Measurements from ENCODE around the gene MRPS18A. TPM values are rescaled to one million over a fixed set of nuclear protein-coding genes. Genes with fewer than 3 reads are reported as not detected.

The MRPS18A gene
- total and polyA plus RNA-seq, 2 experiments from 2014 or later, result 58.6 to 62.7 TPM

DNA sequence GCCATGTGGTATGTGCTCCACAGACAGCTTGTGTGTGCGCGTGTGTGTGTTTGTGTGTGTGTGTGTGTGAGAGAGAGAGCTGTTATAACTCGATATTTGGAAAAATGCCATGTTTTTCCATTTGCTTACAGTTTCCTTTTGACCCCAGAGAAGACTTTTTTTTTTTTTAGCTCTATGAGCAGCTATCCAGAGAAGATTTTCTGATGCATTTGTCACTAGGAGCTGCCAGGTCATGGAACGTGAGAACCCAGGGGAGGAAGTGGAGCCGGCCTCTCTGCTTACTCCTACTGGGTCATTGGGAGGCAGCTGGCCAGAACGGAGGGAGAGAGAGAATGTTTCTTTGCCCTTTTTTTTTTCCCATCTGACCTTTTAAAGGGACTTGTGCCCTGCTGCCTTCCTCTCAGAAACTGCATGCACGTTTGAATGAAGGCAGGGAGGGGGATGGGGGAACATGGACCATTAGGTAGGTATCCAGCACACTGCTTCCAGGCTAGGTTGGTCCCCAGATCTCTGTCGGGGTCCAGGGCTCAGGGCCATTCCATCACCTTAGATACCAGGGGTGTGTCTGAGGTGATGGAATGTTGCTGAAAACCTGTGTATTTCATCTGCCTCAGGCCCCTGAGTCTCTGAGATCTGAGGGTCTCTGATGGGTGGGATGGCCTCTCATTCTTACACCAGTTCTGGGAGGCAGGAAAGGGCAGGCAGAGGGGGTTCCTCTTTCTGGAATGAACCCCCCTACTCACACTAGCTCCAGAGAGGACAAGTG is 11.2 kb upstream of the MRPS18A start (continued):
- TF ChIP-seq, protein P1, sequence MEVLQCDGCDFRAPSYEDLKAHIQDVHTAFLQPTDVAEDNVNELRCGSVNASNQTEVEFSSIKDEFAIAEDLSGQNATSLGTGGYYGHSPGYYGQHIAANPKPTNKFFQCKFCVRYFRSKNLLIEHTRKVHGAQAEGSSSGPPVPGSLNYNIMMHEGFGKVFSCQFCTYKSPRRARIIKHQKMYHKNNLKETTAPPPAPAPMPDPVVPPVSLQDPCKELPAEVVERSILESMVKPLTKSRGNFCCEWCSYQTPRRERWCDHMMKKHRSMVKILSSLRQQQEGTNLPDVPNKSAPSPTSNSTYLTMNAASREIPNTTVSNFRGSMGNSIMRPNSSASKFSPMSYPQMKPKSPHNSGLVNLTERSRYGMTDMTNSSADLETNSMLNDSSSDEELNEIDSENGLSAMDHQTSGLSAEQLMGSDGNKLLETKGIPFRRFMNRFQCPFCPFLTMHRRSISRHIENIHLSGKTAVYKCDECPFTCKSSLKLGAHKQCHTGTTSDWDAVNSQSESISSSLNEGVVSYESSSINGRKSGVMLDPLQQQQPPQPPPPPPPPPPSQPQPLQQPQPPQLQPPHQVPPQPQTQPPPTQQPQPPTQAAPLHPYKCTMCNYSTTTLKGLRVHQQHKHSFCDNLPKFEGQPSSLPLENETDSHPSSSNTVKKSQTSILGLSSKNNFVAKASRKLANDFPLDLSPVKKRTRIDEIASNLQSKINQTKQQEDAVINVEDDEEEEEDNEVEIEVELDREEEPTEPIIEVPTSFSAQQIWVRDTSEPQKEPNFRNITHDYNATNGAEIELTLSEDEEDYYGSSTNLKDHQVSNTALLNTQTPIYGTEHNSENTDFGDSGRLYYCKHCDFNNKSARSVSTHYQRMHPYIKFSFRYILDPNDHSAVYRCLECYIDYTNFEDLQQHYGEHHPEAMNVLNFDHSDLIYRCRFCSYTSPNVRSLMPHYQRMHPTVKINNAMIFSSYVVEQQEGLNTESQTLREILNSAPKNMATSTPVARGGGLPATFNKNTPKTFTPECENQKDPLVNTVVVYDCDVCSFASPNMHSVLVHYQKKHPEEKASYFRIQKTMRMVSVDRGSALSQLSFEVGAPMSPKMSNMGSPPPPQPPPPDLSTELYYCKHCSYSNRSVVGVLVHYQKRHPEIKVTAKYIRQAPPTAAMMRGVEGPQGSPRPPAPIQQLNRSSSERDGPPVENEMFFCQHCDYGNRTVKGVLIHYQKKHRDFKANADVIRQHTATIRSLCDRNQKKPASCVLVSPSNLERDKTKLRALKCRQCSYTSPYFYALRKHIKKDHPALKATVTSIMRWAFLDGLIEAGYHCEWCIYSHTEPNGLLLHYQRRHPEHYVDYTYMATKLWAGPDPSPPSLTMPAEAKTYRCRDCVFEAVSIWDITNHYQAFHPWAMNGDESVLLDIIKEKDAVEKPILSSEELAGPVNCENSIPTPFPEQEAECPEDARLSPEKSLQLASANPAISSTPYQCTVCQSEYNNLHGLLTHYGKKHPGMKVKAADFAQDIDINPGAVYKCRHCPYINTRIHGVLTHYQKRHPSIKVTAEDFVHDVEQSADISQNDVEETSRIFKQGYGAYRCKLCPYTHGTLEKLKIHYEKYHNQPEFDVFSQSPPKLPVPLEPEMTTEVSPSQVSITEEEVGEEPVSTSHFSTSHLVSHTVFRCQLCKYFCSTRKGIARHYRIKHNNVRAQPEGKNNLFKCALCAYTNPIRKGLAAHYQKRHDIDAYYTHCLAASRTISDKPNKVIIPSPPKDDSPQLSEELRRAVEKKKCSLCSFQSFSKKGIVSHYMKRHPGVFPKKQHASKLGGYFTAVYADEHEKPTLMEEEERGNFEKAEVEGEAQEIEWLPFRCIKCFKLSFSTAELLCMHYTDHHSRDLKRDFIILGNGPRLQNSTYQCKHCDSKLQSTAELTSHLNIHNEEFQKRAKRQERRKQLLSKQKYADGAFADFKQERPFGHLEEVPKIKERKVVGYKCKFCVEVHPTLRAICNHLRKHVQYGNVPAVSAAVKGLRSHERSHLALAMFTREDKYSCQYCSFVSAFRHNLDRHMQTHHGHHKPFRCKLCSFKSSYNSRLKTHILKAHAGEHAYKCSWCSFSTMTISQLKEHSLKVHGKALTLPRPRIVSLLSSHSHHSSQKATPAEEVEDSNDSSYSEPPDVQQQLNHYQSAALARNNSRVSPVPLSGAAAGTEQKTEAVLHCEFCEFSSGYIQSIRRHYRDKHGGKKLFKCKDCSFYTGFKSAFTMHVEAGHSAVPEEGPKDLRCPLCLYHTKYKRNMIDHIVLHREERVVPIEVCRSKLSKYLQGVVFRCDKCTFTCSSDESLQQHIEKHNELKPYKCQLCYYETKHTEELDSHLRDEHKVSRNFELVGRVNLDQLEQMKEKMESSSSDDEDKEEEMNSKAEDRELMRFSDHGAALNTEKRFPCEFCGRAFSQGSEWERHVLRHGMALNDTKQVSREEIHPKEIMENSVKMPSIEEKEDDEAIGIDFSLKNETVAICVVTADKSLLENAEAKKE (CRISPR knock-in tag; IDR thresholded peaks at IDR 0.05), result no peak
- TF ChIP-seq JUNB (IDR thresholded peaks at IDR 0.05; ENCODE audit: unreplicated experiment) (no peak), EZH2phosphoT487 (IDR thresholded peaks at IDR 0.05; ENCODE audit: unreplicated experiment) (no peak), NANOG (IDR thresholded peaks at IDR 0.05; ENCODE audit: borderline replicate concordance) (no peak)

DNA sequence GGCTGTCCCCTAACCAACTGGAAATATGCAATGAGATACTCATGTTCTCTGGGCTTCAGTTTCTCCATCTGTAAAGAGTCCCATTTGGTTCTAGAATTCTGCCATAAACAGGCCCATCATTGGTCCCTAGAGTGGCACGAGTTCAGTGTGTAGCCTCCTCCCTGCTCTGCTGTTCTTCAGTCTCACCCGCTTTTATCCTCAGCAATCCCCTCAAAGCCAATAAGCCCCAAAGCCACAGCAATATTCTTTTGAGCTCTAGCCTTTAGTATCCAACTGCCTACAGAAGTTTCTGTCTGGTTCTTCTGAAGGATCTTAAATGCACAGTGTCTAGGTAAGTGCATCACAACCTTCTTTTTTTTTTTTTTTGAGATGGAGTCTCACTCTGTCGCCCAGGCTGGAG is 9.8 kb upstream of the MRPS18A start:
- H3K9me3 Mint-ChIP-seq, result no peaks in the 10 kb centered on the region; the same call in 2 of the 3 replicates
- no peaks in the 10 kb centered on the region for H4K20me1 ChIP-seq (replicated peaks; ENCODE audit: insufficient read depth)
- no peaks in the 10 kb centered on the region for H3K36me3 ChIP-seq (ENCODE audit: insufficient read depth)
- H3K4me1 ChIP-seq (ENCODE audit: insufficient read depth), result peaks cover 48% of the 10 kb centered on the region
- no peaks in the 10 kb centered on the region for H3F3A ChIP-seq (replicated peaks; ENCODE audit: low read depth)
- H3K27ac Mint-ChIP-seq, result no peak overlapping the region
- no peaks in the 10 kb centered on the region for H3K27me3 ChIP-seq (ENCODE audit: insufficient read depth)
- no peaks in the 10 kb centered on the region for H3K79me2 ChIP-seq (replicated peaks; ENCODE audit: insufficient read depth)
- DNase-seq (ENCODE audit: low spot score), result no peak
- no peaks in the 10 kb centered on the region for H3K36me3 Mint-ChIP-seq (ENCODE audit: low read depth)
- no peak for ATAC-seq
- peaks cover 54% of the 10 kb centered on the region for H3K4me1 Mint-ChIP-seq
- no peak overlapping the region for H2AFZ ChIP-seq
- H3K4me2 ChIP-seq, result no peak overlapping the region
- H3K4me3 Mint-ChIP-seq, result no peak overlapping the region
- no peak overlapping the region for H3K4me3 ChIP-seq
- H3K27ac ChIP-seq (ENCODE audit: low read depth), result no peak overlapping the region
- no peaks in the 10 kb centered on the region for H3K9me2 ChIP-seq (ENCODE audit: insufficient read depth)
- H3K27me3 Mint-ChIP-seq (ENCODE audit: insufficient read depth, low read depth, poor library complexity), result peaks cover 9% of the 10 kb centered on the region
- TF ChIP-seq, protein P2, sequence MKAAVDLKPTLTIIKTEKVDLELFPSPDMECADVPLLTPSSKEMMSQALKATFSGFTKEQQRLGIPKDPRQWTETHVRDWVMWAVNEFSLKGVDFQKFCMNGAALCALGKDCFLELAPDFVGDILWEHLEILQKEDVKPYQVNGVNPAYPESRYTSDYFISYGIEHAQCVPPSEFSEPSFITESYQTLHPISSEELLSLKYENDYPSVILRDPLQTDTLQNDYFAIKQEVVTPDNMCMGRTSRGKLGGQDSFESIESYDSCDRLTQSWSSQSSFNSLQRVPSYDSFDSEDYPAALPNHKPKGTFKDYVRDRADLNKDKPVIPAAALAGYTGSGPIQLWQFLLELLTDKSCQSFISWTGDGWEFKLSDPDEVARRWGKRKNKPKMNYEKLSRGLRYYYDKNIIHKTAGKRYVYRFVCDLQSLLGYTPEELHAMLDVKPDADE (IDR thresholded peaks at IDR 0.05), result no peak
- no peak for TF ChIP-seq ZNF114 (CRISPR knock-in tag; IDR thresholded peaks at IDR 0.05)
- TF ChIP-seq, protein P3, sequence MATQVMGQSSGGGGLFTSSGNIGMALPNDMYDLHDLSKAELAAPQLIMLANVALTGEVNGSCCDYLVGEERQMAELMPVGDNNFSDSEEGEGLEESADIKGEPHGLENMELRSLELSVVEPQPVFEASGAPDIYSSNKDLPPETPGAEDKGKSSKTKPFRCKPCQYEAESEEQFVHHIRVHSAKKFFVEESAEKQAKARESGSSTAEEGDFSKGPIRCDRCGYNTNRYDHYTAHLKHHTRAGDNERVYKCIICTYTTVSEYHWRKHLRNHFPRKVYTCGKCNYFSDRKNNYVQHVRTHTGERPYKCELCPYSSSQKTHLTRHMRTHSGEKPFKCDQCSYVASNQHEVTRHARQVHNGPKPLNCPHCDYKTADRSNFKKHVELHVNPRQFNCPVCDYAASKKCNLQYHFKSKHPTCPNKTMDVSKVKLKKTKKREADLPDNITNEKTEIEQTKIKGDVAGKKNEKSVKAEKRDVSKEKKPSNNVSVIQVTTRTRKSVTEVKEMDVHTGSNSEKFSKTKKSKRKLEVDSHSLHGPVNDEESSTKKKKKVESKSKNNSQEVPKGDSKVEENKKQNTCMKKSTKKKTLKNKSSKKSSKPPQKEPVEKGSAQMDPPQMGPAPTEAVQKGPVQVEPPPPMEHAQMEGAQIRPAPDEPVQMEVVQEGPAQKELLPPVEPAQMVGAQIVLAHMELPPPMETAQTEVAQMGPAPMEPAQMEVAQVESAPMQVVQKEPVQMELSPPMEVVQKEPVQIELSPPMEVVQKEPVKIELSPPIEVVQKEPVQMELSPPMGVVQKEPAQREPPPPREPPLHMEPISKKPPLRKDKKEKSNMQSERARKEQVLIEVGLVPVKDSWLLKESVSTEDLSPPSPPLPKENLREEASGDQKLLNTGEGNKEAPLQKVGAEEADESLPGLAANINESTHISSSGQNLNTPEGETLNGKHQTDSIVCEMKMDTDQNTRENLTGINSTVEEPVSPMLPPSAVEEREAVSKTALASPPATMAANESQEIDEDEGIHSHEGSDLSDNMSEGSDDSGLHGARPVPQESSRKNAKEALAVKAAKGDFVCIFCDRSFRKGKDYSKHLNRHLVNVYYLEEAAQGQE (IDR thresholded peaks at IDR 0.05; ENCODE audit: unreplicated experiment), result no peak
- TF ChIP-seq CREB1 (CRISPR knock-in tag; IDR thresholded peaks at IDR 0.05; ENCODE audit: low read depth), result no peak
- no peak for TF ChIP-seq EZH2 (IDR thresholded peaks at IDR 0.05; ENCODE audit: low read depth, unreplicated experiment)
- no peak for TF ChIP-seq CTCF (conservative IDR thresholded peaks at IDR 0.05; ENCODE audit: low read depth in 2 of 2)
- no peak for TF ChIP-seq STAT1 (IDR thresholded peaks at IDR 0.05; ENCODE audit: unreplicated experiment)
- TF ChIP-seq POLR2AphosphoS5 (IDR thresholded peaks at IDR 0.05; ENCODE audit: low read depth), result no peak

All from GM23338 (cell line).